Left lung (tissue), 10 donors: ENCODE data around the gene MYPN. TPM values are rescaled to one million over a fixed set of nuclear protein-coding genes. Genes with fewer than 3 reads are reported as not detected.

Experiments used
- ATAC-seq: fragments of 200-7000 bp; cut with Tn5 transposase; one replicate; pipeline ENCODE4 v1.9.1; 2020; ENCODE audit warnings: moderate library complexity
- DNase-seq, 4 donors: peaks; one replicate each; pipeline ENCODE4 v3.0.0-alpha.2; 2013 to 2020
- H3K27ac ChIP-seq, 2 donors: fragments of 200-600 bp; sonication (generic) in 1 of 2; one replicate each; pipeline versions ENCODE4 v1.5.0 to v1.8.0; 2020 to 2021
- H3K27me3 ChIP-seq, 2 donors: fragments of 200-600 bp; sonication (generic) in 1 of 2; one replicate each; pipeline versions ENCODE4 v1.5.0 to v1.8.0; 2020 to 2021
- H3K36me3 ChIP-seq, 2 donors: fragments of 200-600 bp; sonication (generic) in 1 of 2; one replicate each; pipeline versions ENCODE4 v1.5.0 to v1.8.0; 2020 to 2021
- H3K4me1 ChIP-seq, 2 donors: fragments of 200-600 bp; one replicate each; pipeline ENCODE4 v1.8.0; 2021
- H3K4me3 ChIP-seq, 2 donors: fragments of 200-600 bp; sonication (generic) in 1 of 2; one replicate each; pipeline versions ENCODE4 v1.5.0 to v1.8.0; 2020 to 2021; ENCODE audit warnings: mild to moderate bottlenecking in 1 of 2
- H3K9me3 ChIP-seq, 2 donors: fragments of 200-600 bp; sonication (generic) in 1 of 2; one replicate each; pipeline versions ENCODE4 v1.5.0 to v1.8.0; 2020 to 2021
- CTCF ChIP-seq, 2 donors: fragments of 200-600 bp; sonication (generic) in 1 of 2; IDR thresholded peaks; one replicate each; pipeline versions ENCODE4 v1.5.0 to v1.8.0; 2021; ENCODE audit warnings: antibody characterized with exemption in 2 of 2
- intact Hi-C, 2 donors: fragments of 100-400 bp; cut with DNase I; formaldehyde crosslinking; loops; one replicate each; pipeline versions ENCODE4 v1.11.2 to v1.14.2; 2022
- polyA plus RNA-seq, 6 donors: library from polyadenylated mRNA; unstranded; fragments of 120-200 nt; gene quantifications; one replicate each; pipeline ENCODE4 v1.2.1, GENCODE V29; 2013; ENCODE audit not compliant: insufficient read length in 6 of 6
- total RNA-seq, 2 donors: library from RNA; stranded (reverse); fragmentation: NEBNext Ultra II Directional; extraction: Animal tissue kit (Norgen Biotek cat#: 25700); gene quantifications; one replicate each; pipeline ENCODE4 v1.2.1, GENCODE V29; 2021
- donor health status: DM: no; HTN: yes; CAD: no.
- donor health status: DM: no; HTN: no; CAD: no.

The MYPN gene
- total and polyA plus RNA-seq, 8 donors, result 0.03 to 0.13 (median 0.04) TPM; not detected in 3

GRCh38 chr10:68079434-68079833 lies 29.9 kb upstream of the MYPN start:
- Histone ChIP-seq H3K9me3 (no peaks in the 10 kb centered on the region), H3K36me3 (no peaks in the 10 kb centered on the region), H3K27ac (no peak overlapping the region), H3K27me3 (no peaks in the 10 kb centered on the region), H3K4me1 (no peaks in the 10 kb centered on the region), H3K4me3 (no peak overlapping the region)
- TF ChIP-seq CTCF (IDR thresholded peaks at IDR 0.05), result no peak
- intact Hi-C loops, result no loop called here
- ATAC-seq (no peak), DNase-seq (no peak)

GRCh38 chr10:68080853-68081431 lies 28.3 kb upstream of the MYPN start:
- H3K27ac ChIP-seq, result no peak overlapping the region
- ATAC-seq (no peak), DNase-seq (no peak)
- H3K9me3 ChIP-seq, result no peaks in the 10 kb centered on the region
- TF ChIP-seq CTCF (IDR thresholded peaks at IDR 0.05), result no peak
- no peaks in the 10 kb centered on the region for H3K4me1 ChIP-seq
- no peaks in the 10 kb centered on the region for H3K27me3 ChIP-seq
- intact Hi-C loops, result loop anchor here in 1 of 2 donors (10.0 kb wide), 1 partner anchor 74 kb away; no protein-coding TSS in a partner anchor
- H3K4me3 ChIP-seq, result no peak overlapping the region
- no peaks in the 10 kb centered on the region for H3K36me3 ChIP-seq

GRCh38 chr10:68081916-68082315 lies 27.4 kb upstream of the MYPN start:
- TF ChIP-seq CTCF (IDR thresholded peaks at IDR 0.05), result no peak
- no peaks in the 10 kb centered on the region for H3K4me1 ChIP-seq
- H3K4me3 ChIP-seq, result no peak overlapping the region
- H3K9me3 ChIP-seq, result no peaks in the 10 kb centered on the region
- no peak for DNase-seq
- no peaks in the 10 kb centered on the region for H3K36me3 ChIP-seq
- H3K27me3 ChIP-seq, result no peaks in the 10 kb centered on the region
- ATAC-seq, result no peak
- intact Hi-C loops, result loop anchor here in 1 of 2 donors (10.0 kb wide), 1 partner anchor 73 kb away; no protein-coding TSS in a partner anchor
- no peak overlapping the region for H3K27ac ChIP-seq

- no peak overlapping the region for H3K4me3 ChIP-seq
- intact Hi-C loops, result loop anchor here in 1 of 2 donors (10.0 kb wide), 1 partner anchor 72 kb away; no protein-coding TSS in a partner anchor
- no peak overlapping the region for H3K27ac ChIP-seq
- no peaks in the 10 kb centered on the region for H3K36me3 ChIP-seq
- ATAC-seq (no peak), DNase-seq (peak in 1 of 4 donors; percentile 35)
- no peaks in the 10 kb centered on the region for H3K9me3 ChIP-seq
- H3K27me3 ChIP-seq, result no peaks in the 10 kb centered on the region
- H3K4me1 ChIP-seq, result no peaks in the 10 kb centered on the region
- TF ChIP-seq CTCF (IDR thresholded peaks at IDR 0.05), result no peak
Observed at GRCh38 chr10:68082872-68083271, 26.4 kb upstream of the MYPN start.

- Histone ChIP-seq H3K4me1 (no peaks in the 10 kb centered on the region), H3K36me3 (no peaks in the 10 kb centered on the region), H3K27me3 (no peaks in the 10 kb centered on the region), H3K9me3 (no peaks in the 10 kb centered on the region), H3K4me3 (no peak overlapping the region), H3K27ac (no peak overlapping the region)
- DNase-seq, result no peak
- no peak for TF ChIP-seq CTCF (IDR thresholded peaks at IDR 0.05)
- no peak for ATAC-seq
- intact Hi-C loops, result loop anchor here in 1 of 2 donors (10.0 kb wide), 1 partner anchor 71 kb away; no protein-coding TSS in a partner anchor
Observed at GRCh38 chr10:68083953-68084352, 25.3 kb upstream of the MYPN start.
